IMR-90 (cell line): ENCODE data around the gene ELOVL2.

Source experiments
- CEBPB ChIP-seq: IDR thresholded peaks from 2 replicates; pipeline ENCODE4 v1.6.1; 2012; ENCODE audit warnings: low read depth, low read length, improper control_type of control experiment
- CHD1 ChIP-seq: IDR thresholded peaks from 2 replicates; pipeline ENCODE4 v1.6.1; 2012; ENCODE audit warnings: low read depth, low read length, improper control_type of control experiment
- CTCF ChIP-seq: conservative IDR thresholded peaks from 2 replicates; pipeline ENCODE4 v1.5.1; 2012; ENCODE audit warnings: mild to moderate bottlenecking, low read depth, low read length, improper control_type of control experiment
- FOS ChIP-seq: fragments of 150-350 bp; IDR thresholded peaks from 2 replicates; pipeline ENCODE4 v1.6.1; 2016; ENCODE audit warnings: low read depth, low read length
- MAFK ChIP-seq: IDR thresholded peaks from 2 replicates; pipeline ENCODE4 v1.6.1; 2012; ENCODE audit warnings: low read depth, low read length, improper control_type of control experiment
- MXI1 ChIP-seq: IDR thresholded peaks from 2 replicates; pipeline ENCODE4 v1.6.1; 2012; ENCODE audit warnings: low read depth, mild to moderate bottlenecking, low read length, moderate library complexity, borderline replicate concordance
- NFE2L2 ChIP-seq: fragments of 150-350 bp; IDR thresholded peaks from 2 replicates; pipeline ENCODE4 v1.6.1; 2016; ENCODE audit warnings: low read depth, mild to moderate bottlenecking, low read length
- POLR2A ChIP-seq: IDR thresholded peaks from 2 replicates; pipeline ENCODE4 v1.6.1; 2012; ENCODE audit warnings: mild to moderate bottlenecking, low read depth, low read length
- RAD21 ChIP-seq: IDR thresholded peaks from 2 replicates; pipeline ENCODE4 v1.6.1; 2012; ENCODE audit warnings: low read length, improper control_type of control experiment
- RCOR1 ChIP-seq: IDR thresholded peaks from 2 replicates; pipeline ENCODE4 v1.6.1; 2012; ENCODE audit warnings: mild to moderate bottlenecking, low read length, improper control_type of control experiment; ENCODE audit not compliant: insufficient replicate concordance
- RFX5 ChIP-seq: IDR thresholded peaks from 2 replicates; pipeline ENCODE4 v1.8.0; 2012; ENCODE audit warnings: low read depth, mild to moderate bottlenecking, low read length, moderate library complexity
- USF2 ChIP-seq: fragments of 150-350 bp; IDR thresholded peaks from 2 replicates; pipeline ENCODE4 v1.6.1; 2017; ENCODE audit warnings: mild to moderate bottlenecking, antibody characterized with exemption, low read length, low read depth

- no peak for TF ChIP-seq CEBPB
- TF ChIP-seq CTCF, result no peak
- TF ChIP-seq RFX5, result no peak
- TF ChIP-seq POLR2A, result no peak
- no peak for TF ChIP-seq RCOR1
- no peak for TF ChIP-seq NFE2L2
- no peak for TF ChIP-seq MAFK
- no peak for TF ChIP-seq CHD1
- no peak for TF ChIP-seq MXI1
- TF ChIP-seq FOS, result no peak
- no peak for TF ChIP-seq RAD21
- TF ChIP-seq USF2, result no peak
Observed at GRCh38 chr6:11039040-11039439, 5.1 kb downstream of the ELOVL2 start.
